GM19455 (cell line): ENCODE measurements around the gene CRYGN.

ENCODE experiments used
- ATAC-seq: cut with Tn5 transposase; IDR thresholded peaks from one replicate; pipeline ENCODE4 v1.9.1; 2021; ENCODE audit not compliant: unreplicated experiment

CRYGN gene

GRCh38 chr7:151393031-151393977 is 46.6 kb downstream of the CRYGN start:
- no peak for ATAC-seq

DNA sequence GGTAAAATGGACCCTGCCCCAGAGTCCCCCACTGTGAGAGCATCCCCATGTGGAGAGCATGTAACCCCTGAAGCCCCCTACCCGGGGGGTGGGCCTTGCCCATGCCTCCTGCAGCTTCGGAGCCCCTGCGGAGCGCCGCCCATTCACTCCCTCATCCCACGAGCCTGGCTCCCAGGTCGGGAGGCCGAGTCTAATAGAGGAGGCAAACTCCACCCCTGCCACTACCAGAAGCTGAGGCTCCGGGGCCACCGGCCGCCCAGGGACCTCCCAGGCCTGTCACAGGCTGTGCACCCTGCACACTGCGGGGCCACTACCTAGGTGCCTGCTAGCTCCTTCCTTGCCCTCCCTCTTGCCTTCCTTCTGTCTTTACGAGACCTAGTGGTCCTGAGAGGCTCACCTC is 47.5 kb downstream of the CRYGN start:
- ATAC-seq = no peak

GRCh38 chr7:151392002-151392401 is 47.9 kb downstream of the CRYGN start:
- ATAC-seq = no peak

- no peak for ATAC-seq
Observed at GRCh38 chr7:151391358-151391730, 48.6 kb downstream of the CRYGN start.

GRCh38 chr7:151390598-151391357 is 49.2 kb downstream of the CRYGN start:
- no peak for ATAC-seq

DNA sequence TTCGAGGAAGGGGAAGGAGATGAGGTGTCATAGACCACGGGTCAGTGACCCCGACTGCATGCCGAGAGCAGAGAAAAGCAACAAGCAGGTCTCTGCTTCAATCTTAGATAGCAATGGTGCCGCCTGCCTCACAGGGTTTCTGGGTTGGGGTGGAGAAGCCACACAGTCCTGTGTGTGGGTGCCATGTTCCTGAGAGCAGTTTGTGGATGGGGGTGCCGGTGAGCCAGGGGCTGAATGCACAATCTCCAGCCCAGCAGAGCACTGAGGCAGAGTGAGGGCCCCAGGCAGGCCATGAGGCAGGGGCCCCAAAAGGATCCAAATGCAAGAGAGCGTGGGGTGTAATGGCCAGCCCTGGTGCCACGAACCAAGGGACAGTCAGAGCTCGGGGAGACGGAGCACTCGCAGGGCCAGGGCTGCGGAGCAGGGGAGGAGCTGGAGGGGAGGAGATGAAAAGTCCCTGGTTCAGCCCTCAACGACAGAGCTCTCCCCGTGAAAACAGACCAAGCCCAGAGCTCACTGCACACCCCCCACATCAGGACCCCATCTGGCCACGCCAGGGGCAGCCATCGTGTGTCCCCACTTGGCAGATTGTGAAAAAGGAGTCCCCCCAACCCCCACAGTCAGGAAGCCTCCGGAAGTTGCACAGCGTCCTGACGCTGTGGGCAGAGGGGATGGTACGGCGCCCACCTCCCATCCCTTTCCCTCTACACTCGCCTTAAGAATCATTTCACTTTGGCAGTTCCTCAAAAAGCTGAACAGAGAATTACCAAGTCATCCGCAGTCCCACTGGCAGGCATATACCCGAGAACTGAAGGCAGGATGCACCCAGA is 50.0 kb downstream of the CRYGN start:
- ATAC-seq = no peak

GRCh38 chr7:151389096-151389767 is 50.7 kb downstream of the CRYGN start:
- no peak for ATAC-seq

- no peak for ATAC-seq
Observed at GRCh38 chr7:151388430-151388829, 51.5 kb downstream of the CRYGN start.

DNA sequence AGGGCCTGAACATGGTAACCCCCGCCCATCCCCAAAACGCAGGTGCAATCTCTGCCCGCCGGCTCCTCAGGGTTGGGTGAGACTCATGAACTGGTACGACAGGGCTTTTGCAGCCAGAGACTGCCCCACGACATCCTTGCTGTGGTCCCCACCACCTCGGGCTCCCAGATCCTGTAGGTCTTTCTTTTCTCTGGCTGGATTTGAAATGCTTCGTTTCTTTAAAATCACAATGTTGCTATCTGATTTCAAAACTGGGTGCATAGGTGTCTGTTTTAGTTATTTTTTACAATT is 52.0 kb downstream of the CRYGN start:
- no peak for ATAC-seq

GRCh38 chr7:151387161-151388006 is 52.6 kb downstream of the CRYGN start:
- ATAC-seq = no peak

DNA sequence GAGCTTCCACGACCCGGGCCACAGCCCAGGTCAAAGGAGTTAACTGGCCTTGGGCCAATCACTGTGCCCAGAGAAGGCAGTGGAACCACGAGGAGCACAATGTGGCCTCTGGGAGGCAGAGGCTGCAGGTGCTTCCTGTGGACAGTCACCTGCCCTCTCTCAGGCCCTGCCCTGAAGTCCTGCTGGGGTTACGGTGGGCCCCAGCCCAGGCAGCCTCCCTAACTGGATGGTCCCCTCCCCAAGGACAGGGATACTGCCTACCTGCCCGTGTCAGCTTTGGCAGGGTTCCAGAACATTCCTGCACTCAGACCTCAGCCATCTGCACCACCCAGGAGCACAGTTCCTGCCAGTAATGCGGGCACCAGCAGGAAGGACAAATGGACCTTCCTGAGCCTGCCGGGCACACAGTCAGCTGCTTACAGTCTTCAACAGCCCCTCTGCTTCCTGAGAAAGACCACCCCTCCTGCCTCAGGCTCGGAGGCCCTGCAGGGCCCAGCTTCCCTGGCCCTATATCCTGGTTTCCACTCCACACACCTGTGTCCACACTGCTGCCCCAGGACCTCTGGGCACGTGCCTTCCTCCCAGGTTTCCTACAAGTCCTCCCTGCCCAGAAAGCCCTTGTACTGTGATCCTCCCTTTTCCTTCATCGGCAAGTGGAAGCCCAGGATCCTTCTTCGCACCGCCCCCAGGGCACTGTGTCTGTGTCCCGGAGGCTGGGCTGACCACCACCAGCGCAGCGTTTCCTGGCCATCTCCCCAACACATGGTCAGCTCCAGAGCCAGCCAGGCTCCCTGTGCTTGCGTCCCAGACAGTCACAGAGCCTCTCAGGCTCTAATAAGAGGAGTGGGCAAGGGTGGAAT is 53.4 kb downstream of the CRYGN start:
- no peak for ATAC-seq

DNA sequence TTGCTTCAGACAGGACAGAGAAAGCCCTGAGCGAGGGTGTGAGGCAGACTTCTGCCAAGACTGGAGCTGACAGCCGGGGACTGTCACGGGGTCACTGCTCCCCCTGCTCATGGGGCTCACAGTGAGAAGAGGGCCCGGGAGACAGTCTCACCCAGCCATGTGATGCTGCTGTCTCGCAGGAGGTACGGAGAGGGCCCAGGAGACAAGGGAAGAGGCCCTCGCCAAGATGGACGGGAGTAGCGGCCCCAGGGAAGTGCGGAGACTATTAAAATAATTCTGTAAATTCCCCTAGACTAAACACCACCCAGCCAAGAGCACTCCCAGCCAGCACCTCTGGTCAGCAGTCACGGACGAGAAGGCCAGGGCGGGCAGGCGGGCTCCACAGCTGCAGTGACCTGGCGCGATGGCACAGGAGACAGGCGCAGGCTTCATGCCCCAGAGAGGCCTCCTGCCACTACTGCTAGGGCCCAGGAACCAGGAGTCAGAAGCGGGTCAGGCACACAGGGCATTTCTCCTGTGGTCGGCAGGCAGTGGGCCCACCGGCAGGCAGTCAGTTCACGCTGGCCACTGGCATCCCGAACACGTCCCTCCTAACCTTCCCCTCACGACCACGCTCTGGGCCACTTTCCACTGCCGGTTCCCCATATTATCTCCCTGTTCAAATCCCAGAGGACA is 54.2 kb downstream of the CRYGN start:
- ATAC-seq = no peak

DNA sequence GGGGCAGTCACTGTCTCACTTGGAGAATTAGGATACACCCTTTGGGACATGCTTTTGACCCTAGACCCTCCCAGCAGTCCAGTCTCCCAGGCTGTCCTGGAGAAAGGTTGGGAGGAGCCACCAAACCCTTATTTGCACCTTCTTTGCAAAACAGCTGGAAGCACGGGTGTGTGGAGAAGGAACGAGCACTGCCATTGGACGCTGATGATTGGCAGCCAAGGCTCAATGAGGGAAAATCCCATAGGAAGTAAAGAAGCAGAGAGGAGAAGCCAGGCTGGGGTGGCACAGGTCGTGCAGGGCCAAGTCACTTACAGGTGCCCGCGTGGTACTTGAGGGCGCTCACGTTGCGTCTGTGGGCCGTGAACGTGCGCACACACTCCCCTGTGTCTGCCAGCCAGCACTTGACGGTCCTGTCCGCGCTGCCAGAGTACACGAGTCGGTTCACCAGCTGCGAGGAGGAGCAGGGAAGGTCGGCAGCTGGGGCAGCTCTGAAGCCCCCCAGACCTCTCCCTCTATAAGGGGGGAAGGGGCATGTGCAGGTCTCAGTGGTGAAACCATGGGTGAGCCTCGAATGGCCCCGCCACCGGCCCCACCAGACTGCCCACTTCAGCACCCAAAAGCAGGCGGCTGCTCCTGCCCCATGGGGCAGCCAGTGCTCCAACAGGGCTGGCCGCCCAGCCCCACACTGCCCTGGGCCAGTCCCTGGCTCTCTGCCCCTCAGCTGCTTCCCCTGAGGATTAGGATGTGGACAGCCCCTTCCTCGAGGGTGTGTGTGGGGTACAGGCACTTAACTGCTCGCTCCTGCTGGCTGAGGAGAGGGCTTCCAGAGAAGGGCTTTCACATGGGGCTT is 54.9 kb downstream of the CRYGN start:
- no peak for ATAC-seq

GRCh38 chr7:151384352-151384697 is 55.6 kb downstream of the CRYGN start:
- ATAC-seq = no peak

GRCh38 chr7:151383638-151384351 is 56.1 kb downstream of the CRYGN start:
- ATAC-seq = no peak

GRCh38 chr7:151382079-151382885 is 57.7 kb downstream of the CRYGN start:
- no peak for ATAC-seq
